ENCODE data around the gene ITPRIPL2. TPM values are rescaled to one million over a fixed set of nuclear protein-coding genes. Genes with fewer than 3 reads are reported as not detected.

Gene ITPRIPL2
- total and polyA plus RNA-seq, 2 of the 13 experiments (the other 11 are each of a cell fraction or from before 2014, with no cell fraction given): 5.9 to 12.6 TPM

- peak; percentile 70; the same call in 1 of the 2 replicates for TF ChIP-seq GMEB1 (CRISPR knock-in tag; IDR thresholded peaks at IDR 0.05; ENCODE audit: borderline replicate concordance)
- TF ChIP-seq SNRNP70 (IDR thresholded peaks at IDR 0.05; ENCODE audit: low read depth, low read length): no peak
- no peak for TF ChIP-seq JUNB (CRISPR knock-in tag; IDR thresholded peaks at IDR 0.05; ENCODE audit: borderline replicate concordance)
- TF ChIP-seq FOXJ3 (CRISPR knock-in tag; IDR thresholded peaks at IDR 0.05; ENCODE audit: borderline replicate concordance): peak; percentile 74
- TF ChIP-seq ZNF878 (CRISPR knock-in tag; IDR thresholded peaks at IDR 0.05): no peak
- TF ChIP-seq ZNF770 (CRISPR knock-in tag; IDR thresholded peaks at IDR 0.05): peak; percentile 80
- peak; percentile 82 for TF ChIP-seq MED1 (CRISPR knock-in tag; IDR thresholded peaks at IDR 0.05)
- peak; percentile 95 for TF ChIP-seq ETV6 (CRISPR knock-in tag; conservative IDR thresholded peaks at IDR 0.05)
- no peak for TF ChIP-seq ELF4 (CRISPR knock-in tag; IDR thresholded peaks at IDR 0.05; ENCODE audit: borderline replicate concordance)
- TF ChIP-seq ZNF431 (CRISPR knock-in tag; IDR thresholded peaks at IDR 0.05; ENCODE audit: borderline replicate concordance, low read depth): no peak
- 0 out of 2 replicates have a peak, but pooled peaks have one; percentile 0 for TF ChIP-seq SNAPC2 (CRISPR knock-in tag; IDR thresholded peaks at IDR 0.05)
- TF ChIP-seq ZNF30 (CRISPR knock-in tag; IDR thresholded peaks at IDR 0.05): no peak
- peak; percentile 74; the same call in 1 of the 2 replicates for TF ChIP-seq ZNF609 (CRISPR knock-in tag; IDR thresholded peaks at IDR 0.05; ENCODE audit: borderline replicate concordance)
- TF ChIP-seq ZNF33B (CRISPR knock-in tag; IDR thresholded peaks at IDR 0.05): no peak; the same call in 1 of the 2 replicates
- TF ChIP-seq ZFP91 (CRISPR knock-in tag; IDR thresholded peaks at IDR 0.05; ENCODE audit: borderline replicate concordance): peak; percentile 94; the same call in 1 of the 2 replicates
- TF ChIP-seq NRL (CRISPR knock-in tag; IDR thresholded peaks at IDR 0.05; ENCODE audit: borderline replicate concordance): peak; percentile 82; the same call in 1 of the 2 replicates
- TF ChIP-seq NFE2 (CRISPR knock-in tag; IDR thresholded peaks at IDR 0.05): peak; percentile 22; the same call in 1 of the 2 replicates
- TF ChIP-seq NFE2L2 (IDR thresholded peaks at IDR 0.05; ENCODE audit: low read length): no peak
Measured at GRCh38 chr16:19086322-19087199, 27.2 kb upstream of the ITPRIPL2 start (continued).

All from HepG2 (cell line).